Stomach smooth muscle (tissue), 2 donors: ENCODE data around the gene PYGB.

Experiments
- H3K27ac ChIP-seq: one replicate; pipeline ENCODE4 v1.7.0; 2013; ENCODE audit warnings: mild to moderate bottlenecking, low read length, inconsistent platforms
- H3K27me3 ChIP-seq, 2 donors: one replicate each; pipeline ENCODE4 v1.7.0; 2013; ENCODE audit warnings: low read length in 2 of 2; ENCODE audit not compliant: insufficient read depth in 2 of 2, control insufficient read depth in 1 of 2
- H3K36me3 ChIP-seq, 2 donors: one replicate each; pipeline ENCODE4 v1.7.0; 2013; ENCODE audit warnings: low read length in 2 of 2; ENCODE audit not compliant: control insufficient read depth in 2 of 2, insufficient read depth in 2 of 2
- H3K4me1 ChIP-seq: one replicate; pipeline ENCODE4 v1.7.0; 2013; ENCODE audit warnings: low read length; ENCODE audit not compliant: control insufficient read depth, insufficient read depth
- H3K4me3 ChIP-seq, 2 donors: one replicate each; pipeline ENCODE4 v1.7.0; 2013; ENCODE audit warnings: low read length in 2 of 2
- H3K9ac ChIP-seq, 2 donors: one replicate each; pipeline ENCODE4 v1.7.0; 2013; ENCODE audit warnings: low read length in 2 of 2, mild to moderate bottlenecking in 1 of 2
- H3K9me3 ChIP-seq, 2 donors: one replicate each; pipeline ENCODE4 v1.7.0; 2013; ENCODE audit warnings: low read length in 2 of 2; ENCODE audit not compliant: control insufficient read depth in 2 of 2
- donor health status: healthy.
- donor health status: Pancreatic carcinoma.

The PYGB gene

GRCh38 chr20:25314497-25315417 lies 66.9 kb downstream of the PYGB start:
- no peaks in the 10 kb centered on the region for H3K27me3 ChIP-seq
- no peak overlapping the region for H3K9ac ChIP-seq
- no peak overlapping the region for H3K27ac ChIP-seq
- peaks cover 24% of the 10 kb centered on the region for H3K4me1 ChIP-seq
- H3K9me3 ChIP-seq: no peaks in the 10 kb centered on the region
- no peak overlapping the region for H3K4me3 ChIP-seq
- H3K36me3 ChIP-seq: peaks cover 0 to 2% of the 10 kb centered on the region in 2 donors

GRCh38 chr20:25315418-25316210 lies 67.7 kb downstream of the PYGB start:
- Histone ChIP-seq H3K9ac (no peak overlapping the region), H3K9me3 (no peaks in the 10 kb centered on the region), H3K27ac (no peak overlapping the region), H3K27me3 (no peaks in the 10 kb centered on the region), H3K4me1 (peaks cover 15% of the 10 kb centered on the region), H3K36me3 (peaks cover 4 to 5% of the 10 kb centered on the region in 2 donors), H3K4me3 (no peak overlapping the region)

GRCh38 chr20:25316506-25317190 lies 68.8 kb downstream of the PYGB start:
- Histone ChIP-seq H3K4me3 (no peak overlapping the region), H3K27me3 (no peaks in the 10 kb centered on the region), H3K9ac (no peak overlapping the region), H3K27ac (no peak overlapping the region), H3K4me1 (peaks cover 5% of the 10 kb centered on the region), H3K9me3 (no peaks in the 10 kb centered on the region), H3K36me3 (peaks cover 5 to 8% of the 10 kb centered on the region in 2 donors)

- no peaks in the 10 kb centered on the region for H3K27me3 ChIP-seq
- peaks cover 4% of the 10 kb centered on the region for H3K4me1 ChIP-seq
- no peak overlapping the region for H3K9ac ChIP-seq
- no peaks in the 10 kb centered on the region for H3K9me3 ChIP-seq
- H3K27ac ChIP-seq: no peak overlapping the region
- H3K4me3 ChIP-seq: no peak overlapping the region
- peaks cover 5 to 11% of the 10 kb centered on the region in 2 donors for H3K36me3 ChIP-seq
Observed at GRCh38 chr20:25317351-25318075, 69.6 kb downstream of the PYGB start.

- Histone ChIP-seq H3K27ac (no peak overlapping the region), H3K9me3 (no peaks in the 10 kb centered on the region), H3K4me3 (no peak overlapping the region), H3K9ac (no peak overlapping the region), H3K27me3 (no peaks in the 10 kb centered on the region), H3K36me3 (peaks cover 5 to 11% of the 10 kb centered on the region in 2 donors), H3K4me1 (peaks cover 4% of the 10 kb centered on the region)
Observed at GRCh38 chr20:25318471-25319240, 70.8 kb downstream of the PYGB start.

GRCh38 chr20:25319241-25320034 lies 71.6 kb downstream of the PYGB start:
- H3K36me3 ChIP-seq: peaks cover 5 to 11% of the 10 kb centered on the region in 2 donors
- no peaks in the 10 kb centered on the region for H3K9me3 ChIP-seq
- no peak overlapping the region for H3K27ac ChIP-seq
- no peak overlapping the region for H3K4me3 ChIP-seq
- H3K9ac ChIP-seq: no peak overlapping the region
- peaks cover 4% of the 10 kb centered on the region for H3K4me1 ChIP-seq
- H3K27me3 ChIP-seq: no peaks in the 10 kb centered on the region

DNA sequence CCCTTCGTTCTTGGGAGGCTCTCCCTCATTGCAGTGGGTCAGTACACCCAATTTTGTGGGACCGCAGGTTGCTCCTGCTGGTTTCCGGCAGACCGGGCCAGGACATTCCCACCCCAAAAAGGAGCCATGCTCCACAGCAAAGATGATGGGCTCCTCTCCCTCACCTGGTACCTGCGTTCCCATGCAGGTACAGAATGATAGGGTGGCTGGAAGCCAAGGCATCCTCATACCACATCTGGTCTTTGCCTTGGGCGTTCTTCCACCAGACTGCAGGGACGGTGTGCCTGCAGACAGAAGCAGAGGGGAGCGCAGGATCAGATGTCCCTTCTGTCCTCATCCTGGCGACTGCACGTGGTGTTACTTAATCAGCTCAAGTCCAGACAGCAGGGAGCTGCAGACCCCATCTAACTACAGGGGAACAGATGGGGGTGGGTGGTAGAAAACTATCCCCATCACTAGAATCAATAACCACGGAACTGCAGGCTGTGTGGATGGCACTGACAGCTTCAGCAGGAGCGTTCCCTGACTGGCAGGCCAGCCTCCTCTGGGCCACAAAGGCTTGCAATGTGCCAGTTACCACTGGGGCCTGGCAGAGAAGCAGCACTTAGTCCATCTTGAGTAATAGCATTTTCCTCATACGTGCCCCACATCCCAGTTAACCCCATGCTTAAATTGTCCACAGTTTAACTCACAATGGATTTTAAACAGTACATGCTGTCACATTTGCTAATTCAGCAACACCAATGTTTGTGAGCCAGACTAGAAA lies 72.3 kb downstream of the PYGB start:
- H3K27ac ChIP-seq: no peak overlapping the region
- H3K9me3 ChIP-seq: no peaks in the 10 kb centered on the region
- peaks cover 5 to 11% of the 10 kb centered on the region in 2 donors for H3K36me3 ChIP-seq
- H3K4me1 ChIP-seq: peaks cover 4% of the 10 kb centered on the region
- H3K9ac ChIP-seq: no peak overlapping the region
- no peak overlapping the region for H3K4me3 ChIP-seq
- H3K27me3 ChIP-seq: no peaks in the 10 kb centered on the region

DNA sequence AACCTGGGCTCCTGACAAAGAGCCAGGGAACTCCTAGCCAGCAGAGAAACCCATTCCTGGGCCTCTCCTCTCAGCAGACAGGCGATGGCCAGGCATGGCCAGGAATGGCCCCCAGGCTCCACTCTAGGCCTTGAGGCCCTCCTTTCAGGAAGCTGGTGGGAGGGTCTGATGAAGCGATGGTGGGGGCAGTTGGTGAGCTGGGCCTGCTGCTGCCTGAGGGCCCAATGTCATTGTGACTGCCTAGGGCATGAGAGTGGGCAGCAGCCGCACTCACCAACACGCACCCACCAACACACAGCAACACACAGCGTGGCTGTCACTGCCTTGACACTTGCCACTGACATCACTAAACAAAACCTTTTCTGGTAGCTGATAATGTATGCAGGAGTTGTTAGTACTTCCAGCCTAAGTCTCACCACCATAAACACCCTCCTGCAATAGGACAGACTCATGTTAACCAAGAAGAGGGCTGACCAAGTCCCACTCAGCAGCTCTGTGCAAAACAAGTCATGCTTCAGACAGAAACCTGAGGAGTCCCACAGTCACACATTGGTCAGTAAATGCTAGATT lies 73.5 kb downstream of the PYGB start:
- Histone ChIP-seq H3K4me3 (no peak overlapping the region), H3K4me1 (peaks cover 4% of the 10 kb centered on the region), H3K27me3 (no peaks in the 10 kb centered on the region), H3K27ac (no peak overlapping the region), H3K36me3 (peaks cover 5 to 11% of the 10 kb centered on the region in 2 donors), H3K9me3 (no peaks in the 10 kb centered on the region), H3K9ac (no peak overlapping the region)
